Measurements from ENCODE around the gene UHRF1.

GRCh38 chr19:4986471-4986891, 77.2 kb downstream of the UHRF1 start:
- TF ChIP-seq, protein P1, sequence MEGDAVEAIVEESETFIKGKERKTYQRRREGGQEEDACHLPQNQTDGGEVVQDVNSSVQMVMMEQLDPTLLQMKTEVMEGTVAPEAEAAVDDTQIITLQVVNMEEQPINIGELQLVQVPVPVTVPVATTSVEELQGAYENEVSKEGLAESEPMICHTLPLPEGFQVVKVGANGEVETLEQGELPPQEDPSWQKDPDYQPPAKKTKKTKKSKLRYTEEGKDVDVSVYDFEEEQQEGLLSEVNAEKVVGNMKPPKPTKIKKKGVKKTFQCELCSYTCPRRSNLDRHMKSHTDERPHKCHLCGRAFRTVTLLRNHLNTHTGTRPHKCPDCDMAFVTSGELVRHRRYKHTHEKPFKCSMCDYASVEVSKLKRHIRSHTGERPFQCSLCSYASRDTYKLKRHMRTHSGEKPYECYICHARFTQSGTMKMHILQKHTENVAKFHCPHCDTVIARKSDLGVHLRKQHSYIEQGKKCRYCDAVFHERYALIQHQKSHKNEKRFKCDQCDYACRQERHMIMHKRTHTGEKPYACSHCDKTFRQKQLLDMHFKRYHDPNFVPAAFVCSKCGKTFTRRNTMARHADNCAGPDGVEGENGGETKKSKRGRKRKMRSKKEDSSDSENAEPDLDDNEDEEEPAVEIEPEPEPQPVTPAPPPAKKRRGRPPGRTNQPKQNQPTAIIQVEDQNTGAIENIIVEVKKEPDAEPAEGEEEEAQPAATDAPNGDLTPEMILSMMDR (IDR thresholded peaks at IDR 0.05): no peak
- TF ChIP-seq POLR2A (IDR thresholded peaks at IDR 0.05): no peak
